HepG2 (cell line): ENCODE results near the gene BAZ1A. TPM values are rescaled to one million over a fixed set of nuclear protein-coding genes. Genes with fewer than 3 reads are reported as not detected.
A peak's percentile ranks its signal among the peaks of the same experiment; 100 is the strongest.

Experiments used
- AGO1 ChIP-seq: fragments of 200-400 bp; formaldehyde crosslinking; IDR thresholded peaks from 2 replicates; pipeline ENCODE4 v1.6.1; 2017; ENCODE audit warnings: mild to moderate bottlenecking, low read depth, low read length, moderate library complexity; ENCODE audit not compliant: poor library complexity, severe bottlenecking
- CBX5 ChIP-seq: sonication (generic); formaldehyde crosslinking; IDR thresholded peaks from 2 replicates; pipeline ENCODE4 v1.4.0; 2020; ENCODE audit warnings: missing genetic modification reagents, borderline replicate concordance
- CCAR2 ChIP-seq: fragments of 200-400 bp; formaldehyde crosslinking; optimal IDR thresholded peaks from 2 replicates; pipeline ENCODE3; 2018; ENCODE audit warnings: low read depth, mild to moderate bottlenecking, low read length, moderate library complexity
- DDIT3 ChIP-seq: sonication (generic); formaldehyde crosslinking; IDR thresholded peaks from 2 replicates; pipeline ENCODE4 v1.4.0; 2020; ENCODE audit warnings: mild to moderate bottlenecking, missing genetic modification reagents
- FOSL2 ChIP-seq: sonication (generic); formaldehyde crosslinking; IDR thresholded peaks from 2 replicates; pipeline ENCODE4 v1.4.0; 2020; ENCODE audit warnings: missing genetic modification reagents
- FOXA1 ChIP-seq, 2 experiments: fragments of 450-650 bp in 1 of 2; sonication (generic) in 1 of 2; formaldehyde crosslinking in 1 of 2; IDR thresholded peaks; 2 replicates each; pipeline versions ENCODE4 v1.4.0 to v1.6.1; 2016 to 2020; ENCODE audit warnings: missing genetic modification reagents in 1 of 2
- FOXM1 ChIP-seq: sonication (generic); formaldehyde crosslinking; IDR thresholded peaks from 2 replicates; pipeline ENCODE4 v1.5.0; 2020; ENCODE audit warnings: missing genetic modification reagents
- HDAC2 ChIP-seq: sonication (generic); formaldehyde crosslinking; IDR thresholded peaks from 2 replicates; pipeline ENCODE4 v1.4.0; 2020; ENCODE audit warnings: missing genetic modification reagents
- KLF13 ChIP-seq: sonication (generic); formaldehyde crosslinking; IDR thresholded peaks from 2 replicates; pipeline ENCODE4 v1.4.0; 2020; ENCODE audit warnings: mild to moderate bottlenecking, missing genetic modification reagents
- KLF16 ChIP-seq, 2 experiments: sonication (generic) in 1 of 2; formaldehyde crosslinking in 1 of 2; IDR thresholded peaks; 2 replicates each; pipeline versions ENCODE4 v1.6.1 to v1.8.0; 2016 to 2023; ENCODE audit warnings: missing genetic modification reagents in 2 of 2, missing compliant biosample characterization in 1 of 2
- PREB ChIP-seq: sonication (generic); formaldehyde crosslinking; IDR thresholded peaks from 2 replicates; pipeline ENCODE4 v1.4.0; 2020; ENCODE audit warnings: missing genetic modification reagents
- RXRB ChIP-seq: IDR thresholded peaks from 2 replicates; pipeline ENCODE4 v1.6.1; 2016; ENCODE audit warnings: borderline replicate concordance, missing genetic modification reagents, missing compliant biosample characterization
- SALL2 ChIP-seq: sonication (generic); formaldehyde crosslinking; IDR thresholded peaks from 2 replicates; pipeline ENCODE4 v1.8.1; 2023; ENCODE audit warnings: mild to moderate bottlenecking, missing genetic modification reagents, inconsistent platforms
- ZBTB1 ChIP-seq: sonication (generic); formaldehyde crosslinking; IDR thresholded peaks from 2 replicates; pipeline ENCODE4 v1.4.0; 2020; ENCODE audit warnings: missing genetic modification reagents, borderline replicate concordance
- ZBTB20 ChIP-seq: sonication (generic); formaldehyde crosslinking; IDR thresholded peaks from 2 replicates; pipeline ENCODE4 v1.8.1; 2023; ENCODE audit warnings: missing genetic modification reagents, low read depth, mild to moderate bottlenecking, borderline replicate concordance
- ZNF124 ChIP-seq: sonication (generic); formaldehyde crosslinking; IDR thresholded peaks from 2 replicates; pipeline ENCODE4 v1.4.0; 2020; ENCODE audit warnings: missing genetic modification reagents
- ZNF329 ChIP-seq: sonication (generic); formaldehyde crosslinking; IDR thresholded peaks from 2 replicates; pipeline ENCODE4 v1.9.0; 2021; ENCODE audit warnings: low read depth, mild to moderate bottlenecking, missing genetic modification reagents
- ZNF549 ChIP-seq: sonication (generic); formaldehyde crosslinking; IDR thresholded peaks from 2 replicates; pipeline ENCODE4 v1.5.0; 2020; ENCODE audit warnings: missing genetic modification reagents
- ZNF569 ChIP-seq: sonication (generic); formaldehyde crosslinking; IDR thresholded peaks from 2 replicates; pipeline ENCODE4 v1.5.0; 2020; ENCODE audit warnings: mild to moderate bottlenecking, missing genetic modification reagents, moderate library complexity, borderline replicate concordance
- ZNF713 ChIP-seq: sonication (generic); formaldehyde crosslinking; IDR thresholded peaks from 2 replicates; pipeline ENCODE4 v1.4.0; 2020; ENCODE audit warnings: mild to moderate bottlenecking, missing genetic modification reagents
- ZNF746 ChIP-seq: sonication (generic); formaldehyde crosslinking; IDR thresholded peaks from 2 replicates; pipeline ENCODE4 v1.8.0; 2022; ENCODE audit warnings: mild to moderate bottlenecking, missing genetic modification reagents
- ZNF788 ChIP-seq: sonication (generic); formaldehyde crosslinking; IDR thresholded peaks from 2 replicates; pipeline ENCODE4 v1.5.0; 2020; ENCODE audit warnings: mild to moderate bottlenecking, missing genetic modification reagents, borderline replicate concordance
- polyA plus RNA-seq, 8 experiments: library from polyadenylated mRNA; depleted of rRNA in 3 of 8; stranded (reverse) in 7 of 8; unstranded in 1 of 8; fragments of >200 nt; fragmentation: Illumina TruSeq in 4 of 8; extraction: Trizol in 4 of 8; gene quantifications; 2 replicates each; pipeline versions ENCODE4 v1.2.1 to v1.2.3, GENCODE V29; 2011 to 2016; ENCODE audit warnings: low read depth in 4 of 8, missing spikeins in 1 of 8, mixed read lengths in 1 of 8; ENCODE audit not compliant: insufficient read depth in 1 of 8
- total RNA-seq, 5 experiments: library from RNA; depleted of rRNA; stranded (reverse); fragments of >200 nt; fragmentation: Illumina TruSeq; extraction: Trizol; gene quantifications; 2 replicates each; pipeline ENCODE4 v1.2.3, GENCODE V29; 2016; ENCODE audit warnings: low read depth in 1 of 5
- TF ChIP-seq, protein P1 (sequence below): sonication (generic); formaldehyde crosslinking; IDR thresholded peaks from 2 replicates; pipeline ENCODE4 v1.5.0; 2020; ENCODE audit warnings: mild to moderate bottlenecking, missing genetic modification reagents
- TF ChIP-seq, protein P2 (sequence below): IDR thresholded peaks from 2 replicates; pipeline ENCODE4 v1.6.1; 2018; ENCODE audit warnings: missing genetic modification reagents, mild to moderate bottlenecking, missing compliant biosample characterization

The BAZ1A gene
- total and polyA plus RNA-seq, 2 of the 13 experiments (the other 11 are each of a cell fraction or from before 2014, with no cell fraction given), result 20.9 to 56.8 TPM

DNA sequence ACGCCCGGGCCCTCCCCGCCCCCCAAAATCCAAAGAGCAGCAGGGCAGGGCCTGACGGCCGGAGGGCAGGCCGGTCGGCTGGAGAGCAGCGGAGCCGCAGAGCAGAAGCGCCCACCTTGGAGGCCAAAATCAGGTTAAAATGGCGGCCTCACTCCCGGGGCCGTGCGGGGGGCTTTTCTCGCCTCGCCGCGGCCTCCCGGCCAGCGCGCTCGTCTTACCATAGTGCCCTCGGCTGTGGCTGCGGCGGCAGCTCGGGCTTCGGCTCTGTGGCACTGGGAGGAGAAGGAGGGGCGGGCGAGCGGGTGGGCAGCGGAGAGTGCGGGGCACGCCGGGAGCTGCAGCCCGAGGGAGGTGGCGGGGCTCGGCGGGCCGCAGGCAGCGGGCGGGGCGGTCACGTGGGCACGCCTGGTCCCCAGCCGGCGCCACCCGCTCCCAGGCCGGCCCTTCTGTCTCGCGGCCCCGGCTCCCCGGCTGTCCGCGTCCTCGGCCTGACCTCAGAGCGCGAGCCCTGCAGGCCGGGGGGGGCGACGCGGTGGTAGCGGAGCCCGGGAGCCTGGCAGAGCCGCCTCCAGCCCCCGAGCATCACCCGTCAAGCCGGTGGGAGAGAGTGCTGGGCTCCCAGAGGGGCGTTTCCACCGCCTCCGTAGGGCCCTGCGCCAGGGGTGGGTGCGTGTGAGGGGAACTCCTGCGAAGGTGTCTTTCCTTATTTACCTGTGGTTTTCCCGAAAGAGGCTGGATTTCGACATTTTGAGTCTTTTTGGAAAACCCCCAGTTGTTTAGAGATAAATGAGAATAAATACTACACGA is 160.6 kb downstream of the BAZ1A start, which contains the start of gene CFL2 (continued):
- TF ChIP-seq, protein P1, sequence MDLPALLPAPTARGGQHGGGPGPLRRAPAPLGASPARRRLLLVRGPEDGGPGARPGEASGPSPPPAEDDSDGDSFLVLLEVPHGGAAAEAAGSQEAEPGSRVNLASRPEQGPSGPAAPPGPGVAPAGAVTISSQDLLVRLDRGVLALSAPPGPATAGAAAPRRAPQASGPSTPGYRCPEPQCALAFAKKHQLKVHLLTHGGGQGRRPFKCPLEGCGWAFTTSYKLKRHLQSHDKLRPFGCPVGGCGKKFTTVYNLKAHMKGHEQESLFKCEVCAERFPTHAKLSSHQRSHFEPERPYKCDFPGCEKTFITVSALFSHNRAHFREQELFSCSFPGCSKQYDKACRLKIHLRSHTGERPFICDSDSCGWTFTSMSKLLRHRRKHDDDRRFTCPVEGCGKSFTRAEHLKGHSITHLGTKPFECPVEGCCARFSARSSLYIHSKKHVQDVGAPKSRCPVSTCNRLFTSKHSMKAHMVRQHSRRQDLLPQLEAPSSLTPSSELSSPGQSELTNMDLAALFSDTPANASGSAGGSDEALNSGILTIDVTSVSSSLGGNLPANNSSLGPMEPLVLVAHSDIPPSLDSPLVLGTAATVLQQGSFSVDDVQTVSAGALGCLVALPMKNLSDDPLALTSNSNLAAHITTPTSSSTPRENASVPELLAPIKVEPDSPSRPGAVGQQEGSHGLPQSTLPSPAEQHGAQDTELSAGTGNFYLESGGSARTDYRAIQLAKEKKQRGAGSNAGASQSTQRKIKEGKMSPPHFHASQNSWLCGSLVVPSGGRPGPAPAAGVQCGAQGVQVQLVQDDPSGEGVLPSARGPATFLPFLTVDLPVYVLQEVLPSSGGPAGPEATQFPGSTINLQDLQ (CRISPR knock-in tag), result no peak; the same call in 1 of the 2 replicates
- TF ChIP-seq SALL2 (CRISPR knock-in tag) (peak; percentile 98), PREB (CRISPR knock-in tag) (peak; percentile 71; the same call in 1 of the 2 replicates), ZBTB1 (peak; percentile 78; the same call in 1 of the 2 replicates), ZNF329 (CRISPR knock-in tag) (peak; percentile 82; the same call in 1 of the 2 replicates), DDIT3 (CRISPR knock-in tag) (no peak), KLF13 (CRISPR knock-in tag) (peak; percentile 32; the same call in 1 of the 2 replicates), ZNF124 (CRISPR knock-in tag) (peak; percentile 78; the same call in 1 of the 2 replicates), ZNF549 (CRISPR knock-in tag) (peak; percentile 43; the same call in 1 of the 2 replicates), AGO1 (peak; percentile 40), FOXM1 (CRISPR knock-in tag) (peak; percentile 19; the same call in 1 of the 2 replicates), CCAR2 (no peak), ZBTB20 (peak; percentile 58; the same call in 1 of the 2 replicates), RXRB (CRISPR knock-in tag) (peak; percentile 88), ZNF746 (CRISPR knock-in tag) (peak; percentile 91), HDAC2 (CRISPR knock-in tag) (0 out of 2 replicates have a peak, but pooled peaks have one; percentile 58), KLF16 (CRISPR knock-in tag; IDR thresholded peaks at IDR 0.05) (peak in 1 of 2 experiments; percentile 61; a peak in 2 of 4 replicates), ZNF788 (peak; percentile 97), ZNF569 (CRISPR knock-in tag) (no peak), FOSL2 (CRISPR knock-in tag) (peak; percentile 54), FOXA1 (IDR thresholded peaks at IDR 0.05) (no peak), FOXA1 (CRISPR knock-in tag; IDR thresholded peaks at IDR 0.05) (peak; percentile 41; the same call in 1 of the 2 replicates), CBX5 (CRISPR knock-in tag) (peak; percentile 23; the same call in 1 of the 2 replicates), ZNF713 (CRISPR knock-in tag) (peak; percentile 81)
- TF ChIP-seq, protein P2, sequence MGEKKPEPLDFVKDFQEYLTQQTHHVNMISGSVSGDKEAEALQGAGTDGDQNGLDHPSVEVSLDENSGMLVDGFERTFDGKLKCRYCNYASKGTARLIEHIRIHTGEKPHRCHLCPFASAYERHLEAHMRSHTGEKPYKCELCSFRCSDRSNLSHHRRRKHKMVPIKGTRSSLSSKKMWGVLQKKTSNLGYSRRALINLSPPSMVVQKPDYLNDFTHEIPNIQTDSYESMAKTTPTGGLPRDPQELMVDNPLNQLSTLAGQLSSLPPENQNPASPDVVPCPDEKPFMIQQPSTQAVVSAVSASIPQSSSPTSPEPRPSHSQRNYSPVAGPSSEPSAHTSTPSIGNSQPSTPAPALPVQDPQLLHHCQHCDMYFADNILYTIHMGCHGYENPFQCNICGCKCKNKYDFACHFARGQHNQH (CRISPR knock-in tag), result peak; percentile 27; the same call in 1 of the 2 replicates
